PC-9 (cell line): ENCODE results near the gene GIGYF2. TPM values are rescaled to one million over a fixed set of nuclear protein-coding genes. Genes with fewer than 3 reads are reported as not detected.

Experiments
- BruUV-seq: library from RNA; stranded (reverse); fragments of 400-500 nt; replicated peaks from 2 replicates; lab custom pipeline; 2021; lab: Mats Ljungman, UMichigan
- CTCF ChIA-PET: fragments of 300-600 bp; sonication (Branson Sonifier 250); formaldehyde crosslinking; loops from one replicate; lab custom pipeline; 2022; ENCODE audit warnings: antibody characterized with exemption; lab: Charles Lee
- POLR2A ChIA-PET: fragments of 300-600 bp; sonication (Branson Sonifier 250); formaldehyde crosslinking; loops from one replicate; lab custom pipeline; 2022; ENCODE audit warnings: antibody characterized with exemption; ENCODE audit not compliant: unreplicated experiment; lab: Charles Lee
- DNase-seq, 2 experiments: peaks; one replicate each; pipeline versions ENCODE4 v3.0.0 to v3.0.0-alpha.2; 2015 to 2022; ENCODE audit warnings: mixed read lengths in 1 of 2
- H2AFZ ChIP-seq: fragments of 200-600 bp; sonication (generic); 2 replicates; pipeline ENCODE4 v1.8.1; 2017; ENCODE audit warnings: antibody characterized with exemption
- H3F3A ChIP-seq: fragments of 200-600 bp; sonication (generic); 2 replicates; pipeline ENCODE4 v1.8.1; 2017; ENCODE audit warnings: antibody characterized with exemption, mild to moderate bottlenecking, low read depth; ENCODE audit not compliant: insufficient read depth
- H3K27ac ChIP-seq: fragments of 200-600 bp; sonication (generic); 2 replicates; pipeline ENCODE4 v1.6.1; 2016; ENCODE audit warnings: mixed run types
- H3K27me3 ChIP-seq: fragments of 200-600 bp; sonication (generic); 2 replicates; pipeline ENCODE4 v1.6.1; 2016; ENCODE audit warnings: low read depth, mixed run types; ENCODE audit not compliant: insufficient read depth
- H3K36me3 ChIP-seq: fragments of 200-600 bp; sonication (generic); 2 replicates; pipeline ENCODE4 v1.6.1; 2016; ENCODE audit warnings: low read depth, mixed run types
- H3K4me1 ChIP-seq: fragments of 200-600 bp; sonication (generic); replicated peaks from 2 replicates; pipeline ENCODE4 v1.6.1; 2016; ENCODE audit warnings: mixed run types; ENCODE audit not compliant: insufficient read depth
- H3K4me2 ChIP-seq: fragments of 200-600 bp; sonication (generic); 2 replicates; pipeline ENCODE4 v1.6.1; 2017; ENCODE audit warnings: mixed run types
- H3K4me3 ChIP-seq: fragments of 200-600 bp; sonication (generic); 2 replicates; pipeline ENCODE4 v1.6.1; 2016; ENCODE audit warnings: mixed run types
- H3K79me2 ChIP-seq: fragments of 200-600 bp; sonication (generic); 2 replicates; pipeline ENCODE4 v1.6.1; 2017; ENCODE audit warnings: low read depth, mixed run types
- H3K9me2 ChIP-seq: fragments of 200-600 bp; sonication (generic); 2 replicates; pipeline ENCODE4 v1.8.1; 2017; ENCODE audit warnings: mild to moderate bottlenecking; ENCODE audit not compliant: insufficient read depth
- H3K9me3 ChIP-seq: fragments of 200-600 bp; sonication (generic); 2 replicates; pipeline ENCODE4 v1.8.1; 2016; ENCODE audit warnings: low read depth; ENCODE audit not compliant: insufficient read depth
- H4K20me1 ChIP-seq: fragments of 200-600 bp; sonication (generic); 2 replicates; pipeline ENCODE4 v1.8.1; 2017; ENCODE audit not compliant: insufficient read depth
- CTCF ChIP-seq: fragments of 200-600 bp; sonication (generic); conservative IDR thresholded peaks from 2 replicates; pipeline ENCODE4 v1.6.1; 2017; ENCODE audit warnings: mixed run types, antibody characterized with exemption, mild to moderate bottlenecking, moderate library complexity
- EZH2 ChIP-seq: fragments of 200-600 bp; sonication (generic); IDR thresholded peaks from 2 replicates; pipeline ENCODE4 v1.8.0; 2017; ENCODE audit warnings: antibody characterized with exemption, low read depth
- intact Hi-C: fragments of 100-400 bp; cut with micrococcal nuclease; formaldehyde crosslinking; loops from one replicate; pipeline ENCODE4 v1.10.0; 2022; ENCODE audit not compliant: unreplicated experiment
- total RNA-seq: library from RNA; stranded (reverse); gene quantifications from 2 replicates; pipeline ENCODE4 v1.2.3, GENCODE V29; 2021

The GIGYF2 gene
- total RNA-seq, 1 experiment from 2014 or later: 86.4 TPM

GRCh38 chr2:232875256-232876121 lies 178.4 kb downstream of the GIGYF2 start:
- H3K9me3 ChIP-seq: no peaks in the 10 kb centered on the region
- no peaks in the 10 kb centered on the region for H3K36me3 ChIP-seq
- H3K27ac ChIP-seq: no peak overlapping the region
- intact Hi-C loops: loop anchor here (1.0 kb wide), 1 partner anchor 151 kb away; no protein-coding TSS in a partner anchor
- peak overlapping the region; percentile 54; the same call in 1 of the 2 replicates for H3K4me3 ChIP-seq
- no peaks in the 10 kb centered on the region for H4K20me1 ChIP-seq
- H3K9me2 ChIP-seq: no peaks in the 10 kb centered on the region
- no peaks in the 10 kb centered on the region for H3K27me3 ChIP-seq
- peak overlapping the region; percentile 4; the same call in 1 of the 2 replicates for H2AFZ ChIP-seq
- peak in 1 of 2 experiments; percentile 34 for DNase-seq
- TSS peak; percentile 44 for BruUV-seq
- TF ChIP-seq CTCF: no peak
- no peak for TF ChIP-seq EZH2
- ChIA-PET CTCF (interaction anchor here (0.6 kb wide), 1 partner anchor 203 kb away, joined by 9 read pairs; no protein-coding TSS in a partner anchor), POLR2A (no interaction called here)
- peak overlapping the region; percentile 65 for H3K4me2 ChIP-seq
- H3K4me1 ChIP-seq: no peaks in the 10 kb centered on the region
- peaks cover 14% of the 10 kb centered on the region; the same call in 1 of the 2 replicates for H3F3A ChIP-seq
- H3K79me2 ChIP-seq: no peaks in the 10 kb centered on the region

GRCh38 chr2:232876161-232876977 lies 179.2 kb downstream of the GIGYF2 start:
- Histone ChIP-seq H3F3A (peaks cover 14% of the 10 kb centered on the region; the same call in 1 of the 2 replicates), H2AFZ (no peak overlapping the region), H3K4me3 (peak overlapping the region; percentile 54; the same call in 1 of the 2 replicates), H4K20me1 (no peaks in the 10 kb centered on the region), H3K36me3 (no peaks in the 10 kb centered on the region), H3K9me2 (no peaks in the 10 kb centered on the region), H3K4me2 (peak overlapping the region; percentile 49), H3K4me1 (no peaks in the 10 kb centered on the region), H3K27ac (no peak overlapping the region), H3K27me3 (no peaks in the 10 kb centered on the region), H3K79me2 (no peaks in the 10 kb centered on the region), H3K9me3 (no peaks in the 10 kb centered on the region)
- intact Hi-C loops: loop anchor here (1.0 kb wide), 1 partner anchor 150 kb away; no protein-coding TSS in a partner anchor
- DNase-seq: peak in 1 of 2 experiments; percentile 61
- TF ChIP-seq CTCF: no peak
- no peak for TF ChIP-seq EZH2
- ChIA-PET POLR2A (no interaction called here), CTCF (no interaction called here)
- no TSS peak for BruUV-seq

DNA sequence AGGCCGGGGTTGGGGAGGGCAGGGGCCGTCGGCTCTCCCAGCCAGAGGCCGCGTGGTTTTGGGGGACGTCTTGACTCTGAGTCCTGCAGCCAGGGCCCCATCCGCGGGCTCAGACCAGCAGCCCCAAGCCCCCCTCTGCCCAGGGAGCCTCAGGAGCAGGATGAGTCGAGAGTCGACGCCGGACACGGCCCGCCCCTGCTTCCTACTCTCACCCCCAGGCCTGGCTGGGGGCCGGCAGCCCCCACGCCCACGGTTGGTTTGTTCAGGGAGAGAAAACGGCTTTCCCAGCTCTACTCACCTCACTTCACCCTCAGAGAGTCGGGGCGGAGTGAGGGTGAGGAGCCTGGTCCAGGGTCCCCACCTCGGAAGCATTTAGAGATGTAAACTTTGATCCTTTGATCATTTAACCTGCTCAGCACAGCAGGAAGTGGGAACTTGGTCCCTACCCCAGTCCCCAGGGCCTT lies 179.9 kb downstream of the GIGYF2 start:
- DNase-seq: no peak
- Histone ChIP-seq H3K9me3 (no peaks in the 10 kb centered on the region), H3F3A (peaks cover 14% of the 10 kb centered on the region; the same call in 1 of the 2 replicates), H3K79me2 (no peaks in the 10 kb centered on the region), H3K27ac (no peak overlapping the region), H2AFZ (no peak overlapping the region), H3K27me3 (no peaks in the 10 kb centered on the region), H4K20me1 (no peaks in the 10 kb centered on the region), H3K4me3 (peak overlapping the region; percentile 54; the same call in 1 of the 2 replicates), H3K36me3 (no peaks in the 10 kb centered on the region), H3K4me1 (no peaks in the 10 kb centered on the region), H3K4me2 (peak overlapping the region; percentile 49), H3K9me2 (no peaks in the 10 kb centered on the region)
- TF ChIP-seq CTCF (no peak), EZH2 (no peak)
- no TSS peak for BruUV-seq
- ChIA-PET POLR2A (no interaction called here), CTCF (no interaction called here)
- intact Hi-C loops: loop anchor here (1.0 kb wide), 1 partner anchor 149 kb away; no protein-coding TSS in a partner anchor
